GM12878 (cell line): ENCODE results near the gene TEX101.

Experiments
- ESRRA ChIP-seq: IDR thresholded peaks from 2 replicates; pipeline ENCODE4 v1.6.1; 2012; ENCODE audit warnings: mild to moderate bottlenecking, low read length, improper control_type of control experiment
- GABPA ChIP-seq: IDR thresholded peaks from 2 replicates; pipeline ENCODE4 v1.6.1; 2014; ENCODE audit warnings: antibody characterized with exemption, low read depth, mild to moderate bottlenecking, inconsistent platforms
- NFXL1 ChIP-seq: fragments of 450-650 bp; IDR thresholded peaks from 2 replicates; pipeline ENCODE4 v1.6.1; 2017; ENCODE audit warnings: antibody characterized with exemption, mild to moderate bottlenecking, borderline replicate concordance
- NFYB ChIP-seq: IDR thresholded peaks from 2 replicates; pipeline ENCODE4 v1.6.1; 2011; ENCODE audit warnings: low read depth, mild to moderate bottlenecking, low read length, improper control_type of control experiment, moderate library complexity; ENCODE audit not compliant: insufficient read depth
- POLR2A ChIP-seq: IDR thresholded peaks from 2 replicates; pipeline ENCODE4 v1.6.1; 2011; ENCODE audit warnings: low read depth, mild to moderate bottlenecking, low read length
- POLR2AphosphoS5 ChIP-seq: IDR thresholded peaks from 2 replicates; pipeline ENCODE4 v1.6.1; 2011; ENCODE audit warnings: mild to moderate bottlenecking, low read length, inconsistent platforms
- SP1 ChIP-seq: IDR thresholded peaks from one replicate; pipeline ENCODE4 v1.6.1; 2011; ENCODE audit warnings: low read depth, low read length
- ZNF274 ChIP-seq: IDR thresholded peaks from one replicate; pipeline ENCODE4 v1.8.0; 2011; ENCODE audit not compliant: insufficient read length, insufficient read depth
- TF ChIP-seq, protein P1 (sequence below), 3 experiments: IDR thresholded peaks in 2 of 3; conservative IDR thresholded peaks in 1 of 3; 2 replicates each; pipeline ENCODE4 v1.5.1; 2011; ENCODE audit warnings: low read depth in 3 of 3, low read length in 3 of 3, mild to moderate bottlenecking in 3 of 3, control low read depth in 2 of 3, moderate library complexity in 2 of 3, inconsistent platforms in 1 of 3, mixed read lengths in 1 of 3; ENCODE audit not compliant: control insufficient read depth in 2 of 3, insufficient read depth in 1 of 3; ENCODE audit errors: extremely low read depth in 1 of 3
- TF ChIP-seq, protein P2 (sequence below): fragments of 450-650 bp; formaldehyde crosslinking; IDR thresholded peaks from 2 replicates; pipeline ENCODE4 v1.4.0; 2022; ENCODE audit warnings: mild to moderate bottlenecking, moderate library complexity

DNA sequence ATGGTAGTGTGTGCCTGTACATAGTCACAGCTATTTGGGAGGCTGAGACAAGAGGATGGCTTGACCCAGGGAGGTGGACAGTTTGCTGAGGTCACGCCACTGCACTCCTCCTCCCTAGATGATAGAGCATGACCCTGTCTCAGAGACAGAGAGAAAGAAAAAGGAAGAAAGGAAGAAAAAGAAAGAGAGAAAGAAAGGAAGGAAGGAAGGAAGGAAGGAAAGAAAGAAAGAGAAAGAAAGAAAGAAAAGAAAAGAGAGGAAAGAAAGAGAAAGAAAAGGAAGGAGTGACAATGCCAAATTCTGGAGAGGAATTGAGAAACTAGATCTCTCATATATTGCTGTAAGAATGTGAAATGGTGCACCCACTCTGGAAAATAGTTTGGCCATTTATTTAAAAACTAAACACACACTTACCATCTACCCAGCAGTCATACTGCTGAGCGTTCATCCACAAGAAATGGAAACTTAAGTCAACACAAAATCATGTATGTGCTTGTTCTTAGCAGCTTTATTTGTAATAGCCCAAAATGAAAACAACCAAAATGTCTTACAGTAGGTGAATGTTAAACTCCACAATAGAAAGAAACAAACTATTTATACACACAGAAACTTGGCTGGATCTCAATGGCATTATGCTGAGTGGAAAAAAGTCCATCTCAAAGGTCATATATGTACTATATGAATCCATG is 7.5 kb downstream of the TEX101 start:
- TF ChIP-seq, protein P1, sequence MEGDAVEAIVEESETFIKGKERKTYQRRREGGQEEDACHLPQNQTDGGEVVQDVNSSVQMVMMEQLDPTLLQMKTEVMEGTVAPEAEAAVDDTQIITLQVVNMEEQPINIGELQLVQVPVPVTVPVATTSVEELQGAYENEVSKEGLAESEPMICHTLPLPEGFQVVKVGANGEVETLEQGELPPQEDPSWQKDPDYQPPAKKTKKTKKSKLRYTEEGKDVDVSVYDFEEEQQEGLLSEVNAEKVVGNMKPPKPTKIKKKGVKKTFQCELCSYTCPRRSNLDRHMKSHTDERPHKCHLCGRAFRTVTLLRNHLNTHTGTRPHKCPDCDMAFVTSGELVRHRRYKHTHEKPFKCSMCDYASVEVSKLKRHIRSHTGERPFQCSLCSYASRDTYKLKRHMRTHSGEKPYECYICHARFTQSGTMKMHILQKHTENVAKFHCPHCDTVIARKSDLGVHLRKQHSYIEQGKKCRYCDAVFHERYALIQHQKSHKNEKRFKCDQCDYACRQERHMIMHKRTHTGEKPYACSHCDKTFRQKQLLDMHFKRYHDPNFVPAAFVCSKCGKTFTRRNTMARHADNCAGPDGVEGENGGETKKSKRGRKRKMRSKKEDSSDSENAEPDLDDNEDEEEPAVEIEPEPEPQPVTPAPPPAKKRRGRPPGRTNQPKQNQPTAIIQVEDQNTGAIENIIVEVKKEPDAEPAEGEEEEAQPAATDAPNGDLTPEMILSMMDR (IDR thresholded peaks at IDR 0.05 in 2 of 3, conservative IDR thresholded peaks at IDR 0.05 in 1 of 3; ENCODE audit: control insufficient read depth in 2 of 3, extremely low read depth in 1 of 3, insufficient read depth in 1 of 3, low read depth in 3 of 3, low read length in 3 of 3) = no peak
- TF ChIP-seq POLR2A (no peak), GABPA (no peak), ZNF274 (no peak), NFXL1 (no peak), ESRRA (no peak), POLR2AphosphoS5 (no peak), NFYB (no peak), SP1 (no peak)
- TF ChIP-seq, protein P2, sequence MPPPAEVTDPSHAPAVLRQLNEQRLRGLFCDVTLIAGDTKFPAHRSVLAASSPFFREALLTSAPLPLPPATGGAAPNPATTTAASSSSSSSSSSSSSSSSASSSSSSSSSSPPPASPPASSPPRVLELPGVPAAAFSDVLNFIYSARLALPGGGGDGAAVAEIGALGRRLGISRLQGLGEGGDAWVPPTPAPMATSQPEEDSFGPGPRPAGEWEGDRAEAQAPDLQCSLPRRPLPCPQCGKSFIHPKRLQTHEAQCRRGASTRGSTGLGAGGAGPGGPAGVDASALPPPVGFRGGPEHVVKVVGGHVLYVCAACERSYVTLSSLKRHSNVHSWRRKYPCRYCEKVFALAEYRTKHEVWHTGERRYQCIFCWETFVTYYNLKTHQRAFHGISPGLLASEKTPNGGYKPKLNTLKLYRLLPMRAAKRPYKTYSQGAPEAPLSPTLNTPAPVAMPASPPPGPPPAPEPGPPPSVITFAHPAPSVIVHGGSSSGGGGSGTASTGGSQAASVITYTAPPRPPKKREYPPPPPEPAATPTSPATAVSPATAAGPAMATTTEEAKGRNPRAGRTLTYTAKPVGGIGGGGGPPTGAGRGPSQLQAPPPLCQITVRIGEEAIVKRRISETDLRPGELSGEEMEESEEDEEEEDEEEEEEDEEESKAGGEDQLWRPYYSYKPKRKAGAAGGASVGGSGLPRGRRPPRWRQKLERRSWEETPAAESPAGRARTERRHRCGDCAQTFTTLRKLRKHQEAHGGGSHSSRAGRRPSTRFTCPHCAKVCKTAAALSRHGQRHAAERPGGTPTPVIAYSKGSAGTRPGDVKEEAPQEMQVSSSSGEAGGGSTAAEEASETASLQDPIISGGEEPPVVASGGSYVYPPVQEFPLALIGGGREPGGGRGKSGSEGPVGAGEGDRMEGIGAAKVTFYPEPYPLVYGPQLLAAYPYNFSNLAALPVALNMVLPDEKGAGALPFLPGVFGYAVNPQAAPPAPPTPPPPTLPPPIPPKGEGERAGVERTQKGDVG (CRISPR knock-in tag) = no peak
